HG02970 (cell line): ENCODE measurements around the gene INMT.

Source experiments
- ATAC-seq: cut with Tn5 transposase; IDR thresholded peaks from one replicate; pipeline ENCODE4 v1.9.1; 2021; ENCODE audit warnings: mild to moderate bottlenecking, moderate library complexity, moderate number of reproducible peaks; ENCODE audit not compliant: unreplicated experiment, low FRiP score

Gene INMT

GRCh38 chr7:30779574-30779973, 27.6 kb downstream of the INMT start:
- ATAC-seq, result no peak

DNA sequence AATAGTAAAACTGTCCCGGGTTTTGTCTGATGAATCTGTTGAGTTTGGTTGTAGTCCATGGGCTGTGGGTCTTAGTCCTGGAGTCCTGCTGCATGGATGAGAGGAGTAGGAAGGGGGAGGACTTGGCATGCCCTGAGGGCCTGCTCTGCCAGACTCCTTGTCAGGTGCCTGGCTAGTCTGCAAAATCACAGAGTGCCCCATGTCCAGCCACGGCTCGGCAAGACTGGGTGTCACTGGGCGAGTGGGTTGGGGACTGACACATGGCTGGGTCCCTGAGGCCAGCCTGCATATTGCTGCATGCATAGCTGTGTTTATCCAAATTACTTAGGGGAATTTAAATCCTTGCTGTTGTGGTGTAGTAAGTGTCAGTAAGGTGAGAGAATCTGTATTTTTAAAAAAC, 29.0 kb downstream of the INMT start:
- no peak for ATAC-seq

- no peak for ATAC-seq
These were observed 30.8 kb downstream of the INMT start for GRCh38 chr7:30782690-30783089.

- no peak for ATAC-seq
These were observed 33.9 kb downstream of the INMT start for GRCh38 chr7:30785786-30786185.

- no peak for ATAC-seq
These were observed 35.6 kb downstream of the INMT start for GRCh38 chr7:30787486-30787885.

- ATAC-seq, result no peak
These were observed 36.9 kb downstream of the INMT start for GRCh38 chr7:30788640-30789333.

DNA sequence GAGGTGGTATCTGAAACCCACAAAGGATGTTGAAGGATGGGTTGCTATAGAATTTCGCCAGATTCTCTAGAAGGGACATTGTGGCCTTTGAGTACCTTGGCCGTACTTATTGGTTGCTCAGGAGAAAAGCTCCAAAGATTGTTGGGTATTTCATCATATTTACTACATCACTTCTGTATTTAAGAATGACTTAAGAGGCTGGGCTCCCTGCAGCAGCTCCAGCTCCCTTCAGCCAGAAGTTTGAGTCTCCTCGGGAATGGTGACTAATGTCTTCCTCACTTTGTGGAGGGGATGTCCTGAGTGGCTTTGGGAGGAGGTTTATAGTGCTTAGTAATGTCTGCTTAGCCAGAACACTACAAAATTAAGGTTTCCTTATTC, 37.4 kb downstream of the INMT start:
- ATAC-seq, result no peak

DNA sequence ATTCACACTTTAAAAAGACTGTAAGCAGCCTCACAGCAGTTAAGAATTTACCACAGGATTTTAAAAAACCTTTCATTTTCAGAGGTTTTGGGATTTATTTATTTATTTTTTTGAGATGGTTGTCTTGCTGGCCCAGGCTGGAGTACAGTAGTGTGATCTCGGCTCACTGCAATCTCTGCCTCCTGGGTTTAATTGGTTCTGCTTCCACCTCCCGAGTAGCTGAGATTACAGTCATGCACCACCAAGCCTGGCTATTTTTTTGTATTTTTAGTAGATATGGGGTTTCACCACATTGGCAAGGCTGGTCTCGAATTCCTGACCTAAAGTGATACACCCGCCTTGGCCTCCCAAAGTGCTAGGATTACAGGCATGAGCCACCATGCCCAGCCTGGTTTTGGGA, 38.4 kb downstream of the INMT start:
- no peak for ATAC-seq

- ATAC-seq, result no peak
These were observed 39.2 kb downstream of the INMT start for GRCh38 chr7:30791114-30791513.

DNA sequence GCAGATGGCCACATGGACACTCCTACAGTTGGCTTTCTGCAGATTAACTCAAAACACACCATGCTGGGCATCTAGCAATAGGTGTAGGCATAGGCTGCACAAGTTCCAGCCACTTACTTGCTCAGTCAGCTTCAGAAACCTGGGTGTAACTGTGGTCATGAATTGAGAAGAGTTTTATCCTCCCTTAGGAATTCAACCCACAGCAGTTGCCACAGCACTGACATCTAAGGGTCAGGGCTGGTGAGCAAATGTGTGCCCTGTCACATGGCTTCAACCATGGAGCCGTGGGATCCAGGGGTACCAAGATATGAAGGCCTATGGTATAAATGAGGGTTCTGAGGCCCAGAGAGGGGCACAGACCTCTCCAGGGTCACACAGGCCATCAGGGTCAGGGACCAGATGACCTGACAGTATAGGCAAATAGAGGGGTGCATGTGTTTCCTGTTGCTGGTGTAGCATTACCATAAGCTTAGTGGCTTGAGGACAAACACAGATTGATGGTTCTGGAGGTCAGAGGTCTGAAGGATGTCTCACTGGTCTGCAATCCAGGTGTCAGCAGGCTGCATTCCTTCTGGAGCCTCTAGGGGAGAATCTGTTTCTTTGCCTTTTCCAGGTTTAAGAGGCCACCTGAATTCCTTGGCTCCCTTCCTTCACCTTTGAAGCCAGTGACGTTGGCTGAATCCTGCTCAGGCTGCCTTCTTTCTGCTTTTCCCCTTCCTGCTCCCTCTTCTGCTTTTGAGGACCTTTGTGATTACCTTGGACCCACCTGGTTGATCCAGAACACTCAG, 43.4 kb downstream of the INMT start:
- no peak for ATAC-seq

- no peak for ATAC-seq
These were observed 44.4 kb downstream of the INMT start for GRCh38 chr7:30796105-30796869.

GRCh38 chr7:30797176-30798040, 45.5 kb downstream of the INMT start:
- ATAC-seq, result no peak

DNA sequence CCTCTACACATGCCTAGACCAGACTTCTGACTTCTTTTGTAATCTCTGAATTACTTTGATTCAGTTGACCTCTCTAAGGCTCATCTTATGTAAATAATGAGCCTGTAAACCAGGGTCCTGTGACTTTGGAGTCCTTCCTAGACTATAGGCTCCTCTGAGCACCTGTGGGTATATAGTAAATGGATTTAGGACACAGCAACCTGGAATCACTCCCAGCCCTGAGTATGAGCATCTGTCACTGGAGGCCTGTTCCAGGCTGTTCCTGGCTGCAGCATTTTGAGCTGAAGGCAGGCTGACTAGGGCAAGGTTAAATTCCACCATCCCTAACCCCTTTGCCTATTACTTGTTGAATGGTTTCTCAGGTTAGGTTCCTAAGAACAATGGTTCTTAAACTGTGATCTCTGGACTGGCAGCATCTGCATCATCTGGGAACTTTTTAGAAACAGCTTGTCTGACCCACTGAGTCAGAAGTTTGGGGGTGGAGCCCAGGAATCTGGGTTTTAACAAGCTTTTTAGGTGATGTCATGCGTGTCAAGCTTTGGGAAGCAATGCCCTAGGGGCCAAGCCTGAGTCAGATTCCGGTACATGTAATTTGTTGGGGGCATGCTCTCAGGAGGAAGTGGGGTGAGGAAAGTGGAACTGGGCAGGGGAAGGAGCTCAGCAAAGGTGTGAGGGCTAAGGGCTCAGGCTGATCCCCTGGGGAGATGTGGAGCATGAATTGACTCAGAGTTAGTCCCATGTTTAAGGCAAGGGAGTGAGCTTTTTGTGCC, 47.5 kb downstream of the INMT start:
- peak; percentile 78 for ATAC-seq

DNA sequence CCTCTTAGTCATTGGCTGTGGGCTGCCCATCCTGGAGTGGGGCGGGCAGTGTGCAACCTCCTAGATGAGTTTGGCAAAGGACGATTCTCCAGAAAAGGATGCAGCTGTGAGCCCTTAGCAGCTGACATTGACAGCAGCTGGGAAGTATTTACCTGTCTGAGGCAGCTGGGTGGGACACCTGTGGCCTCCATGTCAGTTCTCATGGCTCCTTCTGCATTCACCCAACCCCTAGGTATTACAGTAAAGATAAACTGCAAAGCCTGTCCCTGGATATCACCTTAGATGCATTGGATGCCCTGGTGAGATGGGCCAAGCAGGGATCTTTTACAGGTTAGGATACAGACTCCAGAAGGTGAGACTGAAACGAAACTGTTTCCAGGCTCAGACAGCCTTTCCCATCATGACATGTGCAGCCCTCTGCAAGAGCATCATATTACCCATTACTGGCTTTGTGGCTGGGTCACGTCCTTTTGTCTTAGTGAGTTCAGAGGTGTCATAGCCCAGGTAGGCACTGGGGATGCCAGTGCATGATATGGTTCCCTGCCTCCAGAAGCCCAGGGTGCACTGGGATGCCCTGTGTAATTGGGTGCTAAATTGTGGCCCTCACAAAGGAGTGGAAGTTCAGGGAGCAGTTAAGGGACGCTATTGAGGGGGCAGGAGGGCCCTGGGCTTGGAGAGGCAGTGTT, 48.2 kb downstream of the INMT start:
- ATAC-seq, result no peak

GRCh38 chr7:30800785-30801252, 48.9 kb downstream of the INMT start:
- ATAC-seq, result no peak

DNA sequence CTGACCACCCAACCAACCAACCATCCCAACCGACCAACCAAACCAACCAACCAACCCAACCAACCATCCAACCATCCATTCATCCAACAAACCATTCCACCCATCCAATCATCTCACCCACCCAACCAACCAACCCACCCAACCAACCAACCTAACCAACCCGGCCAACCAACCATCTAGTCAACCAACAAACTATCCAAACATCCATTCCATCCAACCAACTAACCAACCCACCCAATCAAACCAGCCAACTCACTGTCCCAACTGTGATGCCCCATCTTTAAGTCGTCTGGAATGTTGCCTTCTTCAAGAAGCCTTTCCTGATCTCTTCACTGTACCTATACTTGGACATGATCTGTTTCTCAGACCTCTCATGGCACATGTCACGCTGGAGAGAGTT, 50.9 kb downstream of the INMT start:
- no peak for ATAC-seq

DNA sequence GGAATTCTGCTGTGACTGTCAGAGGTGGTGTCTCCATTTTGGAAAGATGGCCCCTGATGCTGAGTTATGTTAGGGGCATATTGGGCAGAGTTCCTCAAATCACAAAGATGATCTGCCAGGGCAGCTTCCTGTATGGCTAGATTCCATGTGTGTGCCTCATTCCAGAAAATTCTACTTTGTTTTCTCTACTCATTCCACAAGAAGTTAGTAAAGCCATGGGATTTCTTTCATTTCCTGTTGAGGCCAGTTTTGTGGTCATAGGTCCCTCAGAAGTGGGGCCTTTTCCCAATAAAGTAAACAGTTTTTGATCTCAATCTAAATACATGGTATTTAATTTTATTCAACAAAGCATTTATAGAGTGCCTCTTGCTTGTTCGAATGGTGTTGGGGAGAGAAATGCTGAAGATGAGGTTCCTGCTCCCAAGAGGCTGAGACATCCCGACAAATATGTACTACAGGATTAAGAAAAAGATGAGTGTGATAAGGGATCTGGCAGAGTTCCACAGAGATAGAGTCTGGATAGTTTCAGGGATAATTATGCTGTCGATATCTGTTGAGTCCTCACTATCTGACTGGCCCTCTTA, 52.2 kb downstream of the INMT start:
- no peak for ATAC-seq

GRCh38 chr7:30805081-30805691, 53.3 kb downstream of the INMT start:
- ATAC-seq, result no peak
